Tibial nerve (tissue), 4 donors: ENCODE measurements around the gene ZBTB16. TPM values are rescaled to one million over a fixed set of nuclear protein-coding genes. Genes with fewer than 3 reads are reported as not detected.

Experiments used
- DNase-seq, 2 donors: peaks; one replicate each; pipeline ENCODE4 v3.0.0-alpha.2; 2019; ENCODE audit warnings: low spot score in 2 of 2
- H3K27ac ChIP-seq, 4 donors: fragments of 200-600 bp; sonication (generic) in 3 of 4; one replicate each; pipeline ENCODE4 v1.5.1; 2017 to 2019; ENCODE audit warnings: mild to moderate bottlenecking in 1 of 4
- H3K27me3 ChIP-seq, 2 donors: fragments of 200-600 bp; sonication (generic) in 1 of 2; one replicate each; pipeline versions ENCODE4 v1.5.1 to v1.6.0; 2017 to 2019
- H3K36me3 ChIP-seq, 3 donors: fragments of 200-600 bp; sonication (generic); one replicate each; pipeline ENCODE4 v1.5.1; 2018 to 2019
- H3K4me1 ChIP-seq, 4 donors: fragments of 200-600 bp; sonication (generic) in 3 of 4; one replicate each; pipeline ENCODE4 v1.5.1; 2017 to 2019
- H3K4me3 ChIP-seq, 4 donors: fragments of 200-600 bp; sonication (generic) in 3 of 4; one replicate each; pipeline ENCODE4 v1.5.1; 2017 to 2019; ENCODE audit warnings: mild to moderate bottlenecking in 1 of 4, moderate library complexity in 1 of 4
- H3K9me3 ChIP-seq, 4 donors: fragments of 200-600 bp; sonication (generic) in 3 of 4; one replicate each; pipeline ENCODE4 v1.5.1; 2017 to 2019
- EP300 ChIP-seq, 2 donors: sonication (generic); formaldehyde crosslinking; IDR thresholded peaks; one replicate each; pipeline ENCODE4 v1.6.1; 2017; ENCODE audit warnings: antibody characterized with exemption in 2 of 2, mild to moderate bottlenecking in 1 of 2
- POLR2A ChIP-seq, 2 donors: fragments of 450-650 bp; IDR thresholded peaks; one replicate each; pipeline ENCODE4 v1.6.1; 2017; ENCODE audit warnings: antibody characterized with exemption in 2 of 2, mild to moderate bottlenecking in 2 of 2, moderate library complexity in 2 of 2
- WGBS, 2 donors: methylation state at CpG; one replicate each; pipeline ENCODE4 v1.1.5; 2018; 5-methylcytosine and 5-hydroxymethylcytosine counted together
- total RNA-seq, 4 donors: library from RNA; depleted of rRNA; stranded (reverse); fragments of >200 nt; gene quantifications; one replicate each; pipeline ENCODE4 v1.1.0, GENCODE V29; 2016
- TF ChIP-seq, protein P1 (sequence below), 5 experiments: fragments of 200-600 bp in 3 of 5; fragments of 450-650 bp in 2 of 5; sonication (generic) in 3 of 5; IDR thresholded peaks; one replicate each; pipeline ENCODE4 v1.5.1; 2016 to 2019; ENCODE audit warnings: antibody characterized with exemption in 5 of 5, mild to moderate bottlenecking in 3 of 5, moderate library complexity in 2 of 5

Gene ZBTB16
- total RNA-seq, 4 donors from 2014 or later: 405 to 756 (median 580) TPM

DNA sequence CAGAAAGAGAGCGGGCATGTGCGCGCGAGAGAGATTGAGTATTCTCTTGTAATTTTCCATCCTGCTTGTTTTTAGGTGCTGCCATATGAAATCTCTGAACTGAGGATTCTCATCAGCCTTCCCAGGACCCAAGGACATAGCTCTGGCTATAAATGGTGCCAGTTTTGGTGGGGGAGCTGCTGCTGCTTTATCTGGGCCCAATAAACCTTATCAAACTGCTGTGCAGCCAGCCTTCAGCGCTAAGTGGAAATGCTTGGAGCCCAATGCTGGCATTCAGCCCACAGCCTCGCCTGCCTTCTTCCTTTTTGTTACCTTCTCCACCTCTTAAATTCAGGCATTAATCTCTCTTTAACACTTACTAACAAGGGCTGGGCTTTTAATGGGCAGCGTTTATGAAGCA is 2.4 kb upstream of the ZBTB16 start:
- TF ChIP-seq, protein P1, sequence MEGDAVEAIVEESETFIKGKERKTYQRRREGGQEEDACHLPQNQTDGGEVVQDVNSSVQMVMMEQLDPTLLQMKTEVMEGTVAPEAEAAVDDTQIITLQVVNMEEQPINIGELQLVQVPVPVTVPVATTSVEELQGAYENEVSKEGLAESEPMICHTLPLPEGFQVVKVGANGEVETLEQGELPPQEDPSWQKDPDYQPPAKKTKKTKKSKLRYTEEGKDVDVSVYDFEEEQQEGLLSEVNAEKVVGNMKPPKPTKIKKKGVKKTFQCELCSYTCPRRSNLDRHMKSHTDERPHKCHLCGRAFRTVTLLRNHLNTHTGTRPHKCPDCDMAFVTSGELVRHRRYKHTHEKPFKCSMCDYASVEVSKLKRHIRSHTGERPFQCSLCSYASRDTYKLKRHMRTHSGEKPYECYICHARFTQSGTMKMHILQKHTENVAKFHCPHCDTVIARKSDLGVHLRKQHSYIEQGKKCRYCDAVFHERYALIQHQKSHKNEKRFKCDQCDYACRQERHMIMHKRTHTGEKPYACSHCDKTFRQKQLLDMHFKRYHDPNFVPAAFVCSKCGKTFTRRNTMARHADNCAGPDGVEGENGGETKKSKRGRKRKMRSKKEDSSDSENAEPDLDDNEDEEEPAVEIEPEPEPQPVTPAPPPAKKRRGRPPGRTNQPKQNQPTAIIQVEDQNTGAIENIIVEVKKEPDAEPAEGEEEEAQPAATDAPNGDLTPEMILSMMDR (IDR thresholded peaks at IDR 0.05): no peak
- TF ChIP-seq EP300 (IDR thresholded peaks at IDR 0.05) (no peak), POLR2A (IDR thresholded peaks at IDR 0.05) (no peak)
- peaks cover 0 to 23% (median 7%) of the 10 kb centered on the region in 4 donors for H3K4me1 ChIP-seq
- 83 to 84% methylated on average over 7 of the region's 7 CpGs for WGBS, 2 donors
- peak overlapping the region in 1 of 4 donors; percentile 96 for H3K27ac ChIP-seq
- DNase-seq: no peak
- H3K36me3 ChIP-seq: peaks cover 0 to 15% (median 0%) of the 10 kb centered on the region in 3 donors
- no peaks in the 10 kb centered on the region for H3K9me3 ChIP-seq
- no peak overlapping the region for H3K4me3 ChIP-seq
- H3K27me3 ChIP-seq: no peaks in the 10 kb centered on the region

- 48 to 92% methylated on average over 1 of the region's 1 CpG for WGBS, 2 donors
- TF ChIP-seq, protein P1 (IDR thresholded peaks at IDR 0.05): no peak
- TF ChIP-seq POLR2A (IDR thresholded peaks at IDR 0.05): no peak
- no peak for TF ChIP-seq EP300 (IDR thresholded peaks at IDR 0.05)
- Histone ChIP-seq H3K36me3 (peaks cover 0 to 15% (median 0%) of the 10 kb centered on the region in 3 donors), H3K4me1 (peaks cover 0 to 28% (median 9%) of the 10 kb centered on the region in 4 donors), H3K27me3 (no peaks in the 10 kb centered on the region), H3K9me3 (no peaks in the 10 kb centered on the region), H3K27ac (peak overlapping the region in 1 of 4 donors; percentile 96), H3K4me3 (peak overlapping the region in 1 of 4 donors; percentile 70)
- DNase-seq: no peak
These were observed 1.9 kb upstream of the ZBTB16 start for GRCh38 chr11:114057605-114058004.

- Histone ChIP-seq H3K9me3 (no peaks in the 10 kb centered on the region), H3K27ac (peak overlapping the region; percentile 88 to 99 (median 96)), H3K4me1 (peaks cover 0 to 33% (median 12%) of the 10 kb centered on the region in 4 donors), H3K27me3 (no peaks in the 10 kb centered on the region), H3K4me3 (peak overlapping the region in 3 of 4 donors; percentile 67 to 96 (median 70)), H3K36me3 (peaks cover 0 to 18% (median 0%) of the 10 kb centered on the region in 3 donors)
- no peak for DNase-seq
- WGBS, 2 donors: 64 to 66% methylated on average over 24 of the region's 25 CpGs
- no peak for TF ChIP-seq POLR2A (IDR thresholded peaks at IDR 0.05)
- TF ChIP-seq EP300 (IDR thresholded peaks at IDR 0.05): no peak
- TF ChIP-seq, protein P1 (IDR thresholded peaks at IDR 0.05): no peak
These were observed 1.3 kb upstream of the ZBTB16 start for GRCh38 chr11:114058026-114058706.

DNA sequence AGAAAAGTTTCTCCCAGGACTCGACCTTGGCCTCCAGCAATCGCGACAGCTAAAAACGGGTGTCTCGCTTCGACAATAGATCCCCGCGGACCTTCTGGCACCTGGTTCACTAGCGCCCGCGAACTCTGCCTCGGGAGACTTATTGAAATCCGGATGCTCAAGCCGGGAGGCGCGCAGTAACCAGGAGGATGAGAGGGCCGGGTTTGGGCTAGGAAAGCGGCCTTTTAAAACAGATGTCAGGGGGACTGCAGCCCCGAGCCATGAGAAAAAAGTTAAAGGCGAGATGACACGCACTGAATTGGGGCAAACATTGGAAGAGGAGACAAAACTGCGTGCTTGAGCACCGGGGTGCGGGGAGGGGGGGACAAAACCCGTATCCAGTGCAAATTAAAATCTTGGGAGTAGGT is 637 bp upstream of the ZBTB16 start:
- Histone ChIP-seq H3K4me1 (peaks cover 0 to 40% (median 16%) of the 10 kb centered on the region in 4 donors), H3K27me3 (no peaks in the 10 kb centered on the region), H3K36me3 (peaks cover 2 to 25% (median 5%) of the 10 kb centered on the region in 3 donors), H3K9me3 (no peaks in the 10 kb centered on the region), H3K4me3 (peak overlapping the region; percentile 67 to 96 (median 76)), H3K27ac (peak overlapping the region; percentile 88 to 99 (median 96))
- TF ChIP-seq POLR2A (IDR thresholded peaks at IDR 0.05) (no peak), EP300 (IDR thresholded peaks at IDR 0.05) (peak in 1 of 2 donors; percentile 3)
- DNase-seq: no peak
- 2 to 3% methylated on average over 21 to 25 of the region's 25 CpGs for WGBS, 2 donors

GRCh38 chr11:114059984-114060391 is 477 bp downstream of the ZBTB16 start:
- WGBS, 2 donors: 0 to 5% methylated on average over 10 to 16 of the region's 33 CpGs
- no peaks in the 10 kb centered on the region for H3K9me3 ChIP-seq

More at GRCh38 chr11:114059984-114060391, 477 bp downstream of the ZBTB16 start:
- peaks cover 0 to 51% (median 24%) of the 10 kb centered on the region in 4 donors for H3K4me1 ChIP-seq
- peak overlapping the region; percentile 67 to 96 (median 76) for H3K4me3 ChIP-seq
- peak overlapping the region; percentile 95 to 99 (median 96) for H3K27ac ChIP-seq
- peaks cover 6 to 36% (median 16%) of the 10 kb centered on the region in 3 donors for H3K36me3 ChIP-seq
- no peak for DNase-seq
- no peaks in the 10 kb centered on the region for H3K27me3 ChIP-seq
- TF ChIP-seq POLR2A (IDR thresholded peaks at IDR 0.05) (no peak), EP300 (IDR thresholded peaks at IDR 0.05) (no peak)
- TF ChIP-seq, protein P1 (IDR thresholded peaks at IDR 0.05): no peak
